Brain pericyte (primary cell): ENCODE data around the gene SAMD9L.

ENCODE experiments used
- DNase-seq: peaks from one replicate; pipeline ENCODE4 v3.0.0-alpha.2; 2012; ENCODE audit warnings: low read depth, low spot score

Gene SAMD9L

GRCh38 chr7:93148144-93148543, at the start of gene SAMD9L:
SAMD9L (minus strand) TSS chr7:93148385; CDS start chr7:93135971, 12,414 bp downstream.
- DNase-seq = no peak

- DNase-seq = no peak
These were observed 48.2 kb upstream of the SAMD9L start for GRCh38 chr7:93196336-93196735.

- DNase-seq = no peak
These were observed 46.2 kb upstream of the SAMD9L start for GRCh38 chr7:93194386-93194785.

GRCh38 chr7:93188870-93189634, 40.9 kb upstream of the SAMD9L start:
- no peak for DNase-seq

- DNase-seq = no peak
These were observed 37.3 kb upstream of the SAMD9L start for GRCh38 chr7:93185303-93186027.

- no peak for DNase-seq
These were observed 31.0 kb upstream of the SAMD9L start for GRCh38 chr7:93179173-93179572.

- no peak for DNase-seq
These were observed 30.0 kb upstream of the SAMD9L start for GRCh38 chr7:93178213-93178612.

GRCh38 chr7:93176992-93177580, 28.9 kb upstream of the SAMD9L start:
- DNase-seq = no peak

- no peak for DNase-seq
These were observed 27.0 kb upstream of the SAMD9L start for GRCh38 chr7:93175219-93175618.

- DNase-seq = no peak
These were observed 24.5 kb upstream of the SAMD9L start for GRCh38 chr7:93172683-93173082.

- no peak for DNase-seq
These were observed 23.5 kb upstream of the SAMD9L start for GRCh38 chr7:93171606-93172226.

GRCh38 chr7:93165447-93165846, 17.3 kb upstream of the SAMD9L start:
- DNase-seq = no peak

- no peak for DNase-seq
These were observed 16.6 kb upstream of the SAMD9L start for GRCh38 chr7:93164766-93165165.

- no peak for DNase-seq
These were observed 13.1 kb upstream of the SAMD9L start for GRCh38 chr7:93161181-93161762.

GRCh38 chr7:93160410-93160809, 12.2 kb upstream of the SAMD9L start:
- DNase-seq = no peak

- no peak for DNase-seq
These were observed 11.3 kb upstream of the SAMD9L start for GRCh38 chr7:93159490-93159889.

GRCh38 chr7:93156884-93157283, 8.7 kb upstream of the SAMD9L start:
- DNase-seq = no peak

GRCh38 chr7:93150200-93150835, 2.1 kb upstream of the SAMD9L start:
- DNase-seq = no peak

- no peak for DNase-seq
These were observed 542 bp upstream of the SAMD9L start for GRCh38 chr7:93148727-93149126.

GRCh38 chr7:93147363-93147762, 822 bp downstream of the SAMD9L start:
- DNase-seq = no peak

GRCh38 chr7:93146472-93147141, 1.6 kb downstream of the SAMD9L start:
- DNase-seq = no peak
